ENCODE data around the gene R3HDML.

R3HDML gene

GRCh38 chr20:44301285-44301684 is 35.6 kb upstream of the R3HDML start:
- TF ChIP-seq, protein P1, sequence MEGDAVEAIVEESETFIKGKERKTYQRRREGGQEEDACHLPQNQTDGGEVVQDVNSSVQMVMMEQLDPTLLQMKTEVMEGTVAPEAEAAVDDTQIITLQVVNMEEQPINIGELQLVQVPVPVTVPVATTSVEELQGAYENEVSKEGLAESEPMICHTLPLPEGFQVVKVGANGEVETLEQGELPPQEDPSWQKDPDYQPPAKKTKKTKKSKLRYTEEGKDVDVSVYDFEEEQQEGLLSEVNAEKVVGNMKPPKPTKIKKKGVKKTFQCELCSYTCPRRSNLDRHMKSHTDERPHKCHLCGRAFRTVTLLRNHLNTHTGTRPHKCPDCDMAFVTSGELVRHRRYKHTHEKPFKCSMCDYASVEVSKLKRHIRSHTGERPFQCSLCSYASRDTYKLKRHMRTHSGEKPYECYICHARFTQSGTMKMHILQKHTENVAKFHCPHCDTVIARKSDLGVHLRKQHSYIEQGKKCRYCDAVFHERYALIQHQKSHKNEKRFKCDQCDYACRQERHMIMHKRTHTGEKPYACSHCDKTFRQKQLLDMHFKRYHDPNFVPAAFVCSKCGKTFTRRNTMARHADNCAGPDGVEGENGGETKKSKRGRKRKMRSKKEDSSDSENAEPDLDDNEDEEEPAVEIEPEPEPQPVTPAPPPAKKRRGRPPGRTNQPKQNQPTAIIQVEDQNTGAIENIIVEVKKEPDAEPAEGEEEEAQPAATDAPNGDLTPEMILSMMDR (IDR thresholded peaks at IDR 0.05; ENCODE audit: low read depth, low read length): no peak
- DNase-seq (ENCODE audit: extremely low read depth, low read depth): no peak

DNA sequence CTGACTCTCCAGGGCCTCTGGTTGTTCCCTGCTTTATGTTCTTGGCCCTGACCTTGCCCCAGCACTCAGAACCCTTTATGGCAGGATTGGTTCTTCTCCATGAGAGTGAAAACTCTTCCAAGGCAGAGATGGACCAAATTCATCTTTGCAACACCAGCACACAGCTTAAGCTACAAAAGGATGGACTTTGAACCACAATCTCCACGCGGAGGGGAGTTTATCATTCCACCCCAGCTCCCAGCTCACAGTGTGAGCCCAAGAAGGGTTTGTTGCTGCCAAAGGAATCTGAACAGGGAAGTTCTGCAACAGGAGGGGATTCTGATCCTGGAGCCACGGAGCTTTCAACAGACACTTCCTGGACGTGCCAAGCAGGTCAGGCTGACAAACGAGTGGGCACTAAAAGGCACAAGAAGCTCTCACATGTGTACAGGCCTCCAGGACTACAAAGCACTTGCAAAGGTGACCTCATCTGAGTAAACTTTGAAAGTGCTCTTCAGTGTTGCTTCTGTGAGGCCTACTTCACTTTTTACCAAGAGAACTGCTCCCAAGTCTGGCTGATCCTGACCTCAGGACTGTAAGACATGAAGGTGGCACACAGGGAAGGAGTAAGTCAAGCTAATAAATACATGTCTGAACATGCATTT is 34.7 kb upstream of the R3HDML start:
- TF ChIP-seq, protein P1 (IDR thresholded peaks at IDR 0.05; ENCODE audit: low read depth, low read length): no peak
- DNase-seq (ENCODE audit: extremely low read depth, low read depth): no peak

DNA sequence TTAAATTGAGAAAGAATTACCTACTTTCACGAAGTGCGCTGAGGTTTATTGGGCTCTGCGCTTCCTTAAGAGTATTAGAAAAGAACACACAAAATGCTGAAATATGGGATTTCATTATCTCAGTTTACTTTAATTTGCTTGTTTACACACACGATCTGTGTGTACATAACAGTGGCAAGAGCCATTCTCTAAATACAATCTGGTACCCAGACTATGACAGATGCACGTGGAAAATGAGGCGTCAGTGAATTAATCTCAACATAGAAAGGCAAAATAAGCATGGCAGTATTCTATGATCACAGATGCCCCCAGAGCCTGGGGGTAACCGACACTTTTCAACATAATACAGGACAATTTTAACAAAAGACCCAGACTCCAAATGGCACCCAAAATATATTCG is 34.1 kb upstream of the R3HDML start:
- DNase-seq (ENCODE audit: extremely low read depth, low read depth): no peak
- TF ChIP-seq, protein P1 (IDR thresholded peaks at IDR 0.05; ENCODE audit: low read depth, low read length): no peak

GRCh38 chr20:44304383-44304782 is 32.5 kb upstream of the R3HDML start:
- TF ChIP-seq, protein P1 (IDR thresholded peaks at IDR 0.05; ENCODE audit: low read depth, low read length): no peak
- no peak for DNase-seq (ENCODE audit: extremely low read depth, low read depth)

- no peak for DNase-seq (ENCODE audit: extremely low read depth, low read depth)
- TF ChIP-seq, protein P1 (IDR thresholded peaks at IDR 0.05; ENCODE audit: low read depth, low read length): no peak
Observed at GRCh38 chr20:44306927-44307326, 29.9 kb upstream of the R3HDML start.

DNA sequence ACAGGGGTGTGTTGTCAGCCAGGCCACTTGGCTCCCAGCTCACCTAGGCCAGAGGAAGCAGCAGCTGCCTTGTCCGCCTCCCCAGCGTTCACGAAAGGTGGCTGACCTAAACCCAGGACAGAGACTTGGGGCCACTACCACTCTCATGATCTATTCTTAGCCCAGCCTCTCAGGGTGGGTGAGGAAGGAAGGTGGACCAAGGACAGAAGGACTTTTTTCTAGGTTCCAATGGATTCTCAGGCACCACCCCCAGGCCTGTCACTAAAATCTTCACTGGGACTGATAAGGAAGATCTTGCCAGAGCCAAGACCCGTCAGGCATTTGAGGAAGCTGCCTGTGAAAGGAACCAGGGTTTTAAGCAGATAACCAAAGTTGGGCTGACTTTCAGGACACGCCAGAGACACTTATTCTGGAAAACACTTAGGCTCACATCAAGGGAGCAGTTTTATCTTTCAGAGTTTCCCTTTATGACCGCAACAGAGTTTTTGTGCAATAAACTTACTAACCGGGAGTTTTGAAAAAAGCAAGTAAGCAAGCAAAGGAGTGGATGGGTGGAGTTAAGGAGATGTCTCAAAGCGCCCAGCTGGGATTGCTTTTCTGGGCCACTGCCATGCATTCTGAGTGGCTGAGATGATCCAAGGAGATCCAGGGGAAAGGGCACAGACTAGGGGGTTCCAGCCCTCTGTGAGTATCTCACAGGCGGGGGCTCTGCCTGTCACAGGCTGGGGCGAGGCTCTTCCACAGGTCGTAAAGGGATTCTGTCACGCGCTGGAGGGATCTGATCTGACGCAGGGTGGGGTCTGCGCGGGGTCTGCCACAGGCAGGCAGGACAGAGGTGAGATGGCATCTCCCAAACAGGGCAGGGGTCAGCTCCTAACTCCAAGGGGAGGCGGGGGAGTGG is 26.8 kb upstream of the R3HDML start:
- TF ChIP-seq, protein P1 (IDR thresholded peaks at IDR 0.05; ENCODE audit: low read depth, low read length): no peak
- peak; percentile 14 for DNase-seq (ENCODE audit: extremely low read depth, low read depth)

Data from AG09319 (cell line).